Progenitor cell of endocrine pancreas (in vitro differentiated cells): ENCODE data around the gene TMEM97. TPM values are rescaled to one million over a fixed set of nuclear protein-coding genes. Genes with fewer than 3 reads are reported as not detected.

ENCODE experiments used
- DNase-seq: peaks from one replicate; pipeline ENCODE4 v3.0.0; 2021; ENCODE audit warnings: low spot score; ENCODE audit not compliant: unreplicated experiment
- H3K27ac Mint-ChIP-seq: 2 replicates; pipeline ENCODE4 v1.8.0; 2021; ENCODE audit warnings: mild to moderate bottlenecking, moderate library complexity, mixed read lengths
- H3K27me3 Mint-ChIP-seq: 2 replicates; pipeline ENCODE4 v1.8.0; 2021; ENCODE audit warnings: mixed read lengths
- H3K36me3 Mint-ChIP-seq: 2 replicates; pipeline ENCODE4 v1.8.0; 2022; ENCODE audit warnings: mixed read lengths; ENCODE audit not compliant: insufficient read depth
- H3K4me1 Mint-ChIP-seq: 2 replicates; pipeline ENCODE4 v1.8.0; 2021; ENCODE audit warnings: low read depth, mixed read lengths
- H3K4me3 Mint-ChIP-seq: 2 replicates; pipeline ENCODE4 v1.8.0; 2021; ENCODE audit warnings: low read depth, mild to moderate bottlenecking, moderate library complexity, mixed read lengths
- H3K9me3 Mint-ChIP-seq: 2 replicates; pipeline ENCODE4 v1.8.0; 2021; ENCODE audit warnings: low read depth, mixed read lengths
- total RNA-seq: library from RNA; stranded (reverse); gene quantifications from 2 replicates; pipeline ENCODE4 v1.2.1, GENCODE V29; 2021
- TF ChIP-seq, protein P1 (sequence below): fragments of 200-600 bp; sonication (generic); IDR thresholded peaks from one replicate; pipeline ENCODE4 v1.5.0; 2021; ENCODE audit warnings: antibody characterized with exemption, mild to moderate bottlenecking; ENCODE audit not compliant: unreplicated experiment

The TMEM97 gene
- total RNA-seq, 1 donor from 2014 or later: 102 TPM

DNA sequence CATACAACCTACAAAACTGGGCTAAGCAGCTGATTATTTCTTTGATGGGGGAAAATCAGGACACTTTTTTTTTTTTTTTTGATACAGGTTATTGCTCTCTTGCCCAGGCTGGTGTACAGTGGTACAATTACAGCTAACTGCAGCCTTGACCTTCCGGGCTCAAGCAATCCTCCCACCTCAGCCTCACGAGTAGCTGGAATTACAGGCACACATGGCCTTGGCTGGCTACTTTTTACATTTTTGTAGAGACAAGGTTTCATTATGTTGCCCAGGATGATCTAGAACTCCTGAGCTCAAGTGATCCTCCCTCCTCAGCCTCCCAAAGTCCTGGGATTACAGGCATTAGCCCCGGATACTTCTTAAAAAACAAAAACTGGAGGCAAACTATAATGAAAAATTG is 20.6 kb upstream of the TMEM97 start:
- H3K4me3 Mint-ChIP-seq: no peak overlapping the region
- H3K27ac Mint-ChIP-seq: no peak overlapping the region
- no peaks in the 10 kb centered on the region for H3K9me3 Mint-ChIP-seq
- H3K4me1 Mint-ChIP-seq: no peaks in the 10 kb centered on the region
- no peak for DNase-seq
- TF ChIP-seq, protein P1, sequence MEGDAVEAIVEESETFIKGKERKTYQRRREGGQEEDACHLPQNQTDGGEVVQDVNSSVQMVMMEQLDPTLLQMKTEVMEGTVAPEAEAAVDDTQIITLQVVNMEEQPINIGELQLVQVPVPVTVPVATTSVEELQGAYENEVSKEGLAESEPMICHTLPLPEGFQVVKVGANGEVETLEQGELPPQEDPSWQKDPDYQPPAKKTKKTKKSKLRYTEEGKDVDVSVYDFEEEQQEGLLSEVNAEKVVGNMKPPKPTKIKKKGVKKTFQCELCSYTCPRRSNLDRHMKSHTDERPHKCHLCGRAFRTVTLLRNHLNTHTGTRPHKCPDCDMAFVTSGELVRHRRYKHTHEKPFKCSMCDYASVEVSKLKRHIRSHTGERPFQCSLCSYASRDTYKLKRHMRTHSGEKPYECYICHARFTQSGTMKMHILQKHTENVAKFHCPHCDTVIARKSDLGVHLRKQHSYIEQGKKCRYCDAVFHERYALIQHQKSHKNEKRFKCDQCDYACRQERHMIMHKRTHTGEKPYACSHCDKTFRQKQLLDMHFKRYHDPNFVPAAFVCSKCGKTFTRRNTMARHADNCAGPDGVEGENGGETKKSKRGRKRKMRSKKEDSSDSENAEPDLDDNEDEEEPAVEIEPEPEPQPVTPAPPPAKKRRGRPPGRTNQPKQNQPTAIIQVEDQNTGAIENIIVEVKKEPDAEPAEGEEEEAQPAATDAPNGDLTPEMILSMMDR: no peak
- peaks cover 7% of the 10 kb centered on the region for H3K27me3 Mint-ChIP-seq
- H3K36me3 Mint-ChIP-seq: no peaks in the 10 kb centered on the region

GRCh38 chr17:28306954-28307401 is 12.0 kb upstream of the TMEM97 start:
- DNase-seq: no peak
- H3K9me3 Mint-ChIP-seq: no peaks in the 10 kb centered on the region
- H3K27ac Mint-ChIP-seq: no peak overlapping the region
- no peaks in the 10 kb centered on the region for H3K27me3 Mint-ChIP-seq
- no peaks in the 10 kb centered on the region for H3K36me3 Mint-ChIP-seq
- TF ChIP-seq, protein P1: no peak
- H3K4me3 Mint-ChIP-seq: no peak overlapping the region
- no peaks in the 10 kb centered on the region for H3K4me1 Mint-ChIP-seq

GRCh38 chr17:28313841-28314240 is 5.2 kb upstream of the TMEM97 start:
- Mint-ChIP-seq H3K4me1 (peaks cover 13% of the 10 kb centered on the region), H3K27me3 (peaks cover 18% of the 10 kb centered on the region), H3K27ac (no peak overlapping the region), H3K9me3 (no peaks in the 10 kb centered on the region), H3K36me3 (no peaks in the 10 kb centered on the region), H3K4me3 (no peak overlapping the region)
- TF ChIP-seq, protein P1: no peak
- DNase-seq: no peak

DNA sequence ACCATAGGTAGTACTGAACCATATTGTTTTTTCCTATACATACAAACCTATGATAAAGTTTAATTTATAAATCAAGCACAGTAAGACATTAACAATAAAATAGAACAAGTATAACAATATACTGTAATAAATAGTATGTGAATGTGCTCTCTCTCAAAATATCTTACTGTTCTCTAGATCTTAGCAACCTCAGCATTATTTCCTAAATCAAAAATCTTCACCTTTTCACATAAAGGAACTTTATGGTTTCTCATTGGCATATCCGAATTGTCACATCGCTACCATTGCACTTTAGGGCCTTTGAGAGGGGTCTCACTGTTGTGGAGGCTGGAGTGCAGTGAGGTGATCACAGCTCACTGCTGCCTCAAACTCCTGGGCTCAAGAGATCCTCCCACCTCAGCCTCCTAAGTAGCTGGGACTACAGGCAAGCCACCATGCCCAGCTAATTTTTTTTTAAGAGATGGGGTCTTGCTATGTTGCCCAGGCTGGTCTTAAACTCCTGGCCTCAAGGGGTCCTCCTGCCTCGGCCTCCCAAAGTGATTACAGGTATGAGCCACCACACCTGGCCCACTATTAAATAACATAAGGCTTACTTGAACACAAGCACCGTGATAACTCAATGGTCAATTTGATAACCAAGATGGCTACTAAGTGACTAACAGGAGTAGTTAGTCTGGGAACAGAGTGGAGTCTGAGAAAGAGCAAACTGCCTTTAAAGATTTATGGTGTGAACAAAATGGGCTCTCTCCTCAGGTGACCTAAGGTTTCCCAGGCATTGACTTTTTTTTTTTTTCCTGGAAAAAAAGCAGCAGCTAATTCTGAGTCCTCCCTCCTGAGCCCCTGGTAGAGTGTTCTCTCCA is 2.9 kb upstream of the TMEM97 start:
- DNase-seq: no peak
- Mint-ChIP-seq H3K4me3 (no peak overlapping the region), H3K4me1 (peaks cover 26% of the 10 kb centered on the region)

More for the DNA sequence above, 2.9 kb upstream of the TMEM97 start:
- Mint-ChIP-seq H3K27ac (no peak overlapping the region), H3K36me3 (no peaks in the 10 kb centered on the region), H3K9me3 (no peaks in the 10 kb centered on the region), H3K27me3 (peaks cover 18% of the 10 kb centered on the region)
- TF ChIP-seq, protein P1: no peak
